Endothelial cell of umbilical vein (primary cell): Measurements from ENCODE around the gene HOXC12.

ENCODE experiments used
- CTCF ChIP-seq, 2 donors: IDR thresholded peaks; 1 replicate in 1 of 2; 2 replicates in 1 of 2; pipeline ENCODE4 v1.5.1; 2011; ENCODE audit warnings: low read length in 2 of 2, mild to moderate bottlenecking in 2 of 2, moderate library complexity in 2 of 2, control low read depth in 1 of 2, inconsistent platforms in 1 of 2, low read depth in 1 of 2; ENCODE audit not compliant: insufficient read depth in 1 of 2; ENCODE audit errors: extremely low read depth in 1 of 2
- EZH2 ChIP-seq: IDR thresholded peaks from 2 replicates; pipeline ENCODE4 v1.6.1; 2012; ENCODE audit warnings: borderline replicate concordance, low read depth, mild to moderate bottlenecking, moderate library complexity, low read length, inconsistent platforms; ENCODE audit not compliant: severe bottlenecking
- MAX ChIP-seq: IDR thresholded peaks from 2 replicates; pipeline ENCODE4 v1.6.1; 2011; ENCODE audit not compliant: insufficient read depth, insufficient read length
- POLR2A ChIP-seq: IDR thresholded peaks from 2 replicates; pipeline ENCODE4 v1.6.1; 2012; ENCODE audit warnings: low read depth, mild to moderate bottlenecking, control low read depth, low read length
- POLR2AphosphoS5 ChIP-seq: IDR thresholded peaks from 2 replicates; pipeline ENCODE4 v1.6.1; 2012; ENCODE audit warnings: low read depth, mild to moderate bottlenecking, control low read depth, low read length, moderate library complexity; ENCODE audit not compliant: insufficient read depth

GRCh38 chr12:53966385-53967133 lies 11.9 kb downstream of the HOXC12 start:
- TF ChIP-seq POLR2AphosphoS5 (no peak), CTCF (IDR thresholded peaks at IDR 0.05; ENCODE audit: extremely low read depth in 1 of 2, insufficient read depth in 1 of 2, low read depth in 1 of 2, low read length in 2 of 2) (no peak), POLR2A (no peak), MAX (no peak), EZH2 (peak; percentile 100)
